HFFc6 (cell line): Measurements from ENCODE around the gene CLSTN1. TPM values are rescaled to one million over a fixed set of nuclear protein-coding genes. Genes with fewer than 3 reads are reported as not detected.

Experiments used
- DNase-seq: peaks from one replicate; pipeline ENCODE4 v3.0.0-alpha.2; 2018
- H3K27ac Mint-ChIP-seq: 2 replicates; pipeline ENCODE4 v1.8.0; 2020; ENCODE audit warnings: mild to moderate bottlenecking, mixed read lengths
- H3K27me3 Mint-ChIP-seq: 2 replicates; pipeline ENCODE4 v1.8.0; 2021; ENCODE audit warnings: mild to moderate bottlenecking, moderate library complexity, mixed read lengths; ENCODE audit not compliant: insufficient read depth
- H3K36me3 Mint-ChIP-seq: 2 replicates; pipeline ENCODE4 v1.8.0; 2021; ENCODE audit warnings: low read depth, mixed read lengths
- H3K4me1 Mint-ChIP-seq: 2 replicates; pipeline ENCODE4 v1.8.0; 2020; ENCODE audit warnings: low read depth, mixed read lengths
- H3K4me3 Mint-ChIP-seq: 2 replicates; pipeline ENCODE4 v1.8.0; 2020; ENCODE audit warnings: mild to moderate bottlenecking, moderate library complexity, mixed read lengths
- H3K9me3 Mint-ChIP-seq: 2 replicates; pipeline ENCODE4 v1.8.0; 2020; ENCODE audit warnings: mild to moderate bottlenecking, mixed read lengths
- CTCF ChIP-seq: fragments of 200-600 bp; sonication (generic); IDR thresholded peaks from 2 replicates; pipeline ENCODE4 v1.5.0; 2021; ENCODE audit warnings: antibody characterized with exemption, mild to moderate bottlenecking
- total RNA-seq, 6 experiments: library from RNA; stranded (reverse); fragmentation: NEBNext Ultra II Directional; extraction: Animal tissue kit (Norgen Biotek cat#: 25700); gene quantifications; 2 replicates in 1 of 6; 3 replicates in 5 of 6; pipeline ENCODE4 v1.2.3, GENCODE V29; 2021

Gene CLSTN1
- total RNA-seq, 6 experiments from 2014 or later, result 128 to 151 (median 137) TPM

DNA sequence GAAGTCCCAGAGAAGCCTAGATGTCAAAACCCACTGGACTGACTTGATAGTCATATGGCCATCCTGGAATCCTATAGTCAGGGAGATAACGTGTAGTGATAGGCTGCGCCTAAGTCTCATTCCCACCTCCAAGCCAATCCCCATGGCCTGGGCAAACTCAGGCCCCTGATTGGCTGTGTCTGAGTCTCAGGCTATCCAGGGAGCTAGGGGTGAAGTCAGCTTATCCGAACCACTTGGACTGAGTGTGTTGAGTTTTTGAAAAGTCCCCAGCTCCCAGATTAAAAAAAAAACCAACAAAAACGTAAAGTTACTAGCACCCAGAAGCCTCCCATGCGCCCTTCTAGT, 120.6 kb downstream of the CLSTN1 start:
- H3K27ac Mint-ChIP-seq, result no peak overlapping the region
- no peaks in the 10 kb centered on the region; the same call in 1 of the 2 replicates for H3K9me3 Mint-ChIP-seq
- no peak for DNase-seq
- H3K4me1 Mint-ChIP-seq, result peaks cover 68% of the 10 kb centered on the region
- no peak for TF ChIP-seq CTCF
- H3K4me3 Mint-ChIP-seq, result no peak overlapping the region
- H3K36me3 Mint-ChIP-seq, result peaks cover 9% of the 10 kb centered on the region
- H3K27me3 Mint-ChIP-seq, result no peaks in the 10 kb centered on the region; the same call in 1 of the 2 replicates

DNA sequence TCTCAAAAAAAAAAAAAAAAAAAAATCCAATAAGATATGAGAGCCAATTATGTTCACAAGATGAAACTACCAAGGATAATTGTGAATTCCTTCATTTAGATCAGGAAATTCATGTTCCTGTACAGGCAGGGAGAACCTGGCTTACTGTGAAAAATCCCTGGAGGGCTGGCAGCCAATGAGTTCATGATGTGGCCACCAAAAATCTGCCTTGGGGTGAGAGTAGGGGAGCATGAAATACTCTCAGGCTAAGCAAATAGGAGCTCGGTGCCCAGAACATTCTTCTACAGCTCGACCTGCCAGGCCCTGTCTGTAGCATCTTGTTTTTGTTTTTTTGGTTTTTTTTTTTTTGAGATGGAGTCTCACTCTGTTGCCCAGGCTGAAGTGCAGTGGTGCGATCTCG, 122.1 kb downstream of the CLSTN1 start:
- H3K27me3 Mint-ChIP-seq, result no peaks in the 10 kb centered on the region; the same call in 1 of the 2 replicates
- DNase-seq, result peak; percentile 39
- H3K4me3 Mint-ChIP-seq, result no peak overlapping the region
- H3K4me1 Mint-ChIP-seq, result peaks cover 68% of the 10 kb centered on the region
- H3K36me3 Mint-ChIP-seq, result peaks cover 9% of the 10 kb centered on the region
- peak overlapping the region; percentile 96; the same call in 1 of the 2 replicates for H3K27ac Mint-ChIP-seq
- no peaks in the 10 kb centered on the region; the same call in 1 of the 2 replicates for H3K9me3 Mint-ChIP-seq
- no peak for TF ChIP-seq CTCF

GRCh38 chr1:9700340-9700739, 123.4 kb downstream of the CLSTN1 start:
- 0 out of 2 replicates have a peak, but pooled peaks have one; percentile 12 for TF ChIP-seq CTCF
- Mint-ChIP-seq H3K27me3 (no peaks in the 10 kb centered on the region; the same call in 1 of the 2 replicates), H3K9me3 (no peaks in the 10 kb centered on the region; the same call in 1 of the 2 replicates), H3K4me3 (peak overlapping the region; percentile 80), H3K27ac (peak overlapping the region; percentile 96), H3K36me3 (peaks cover 9% of the 10 kb centered on the region), H3K4me1 (peaks cover 55% of the 10 kb centered on the region)
- peak; percentile 90 for DNase-seq

DNA sequence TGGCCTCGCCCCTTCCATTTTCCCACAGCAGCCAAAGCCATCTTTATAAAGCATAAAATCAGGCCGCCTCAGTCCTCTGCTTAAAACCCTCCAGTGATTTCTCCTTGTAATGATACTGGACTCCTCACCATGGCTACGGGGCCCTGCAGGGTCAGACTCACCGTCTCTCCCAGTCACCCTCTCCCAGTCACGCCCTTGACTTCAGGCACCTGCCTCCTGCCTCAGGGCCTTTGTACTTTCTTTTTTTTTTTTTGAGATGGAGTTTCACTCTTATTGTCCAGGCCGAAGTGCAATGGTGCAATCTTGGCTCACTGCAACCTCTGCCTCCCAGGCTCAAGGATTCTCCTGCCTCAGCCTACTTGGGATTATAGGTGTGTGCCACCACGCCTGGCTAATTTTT, 124.4 kb downstream of the CLSTN1 start:
- TF ChIP-seq CTCF, result no peak
- H3K27me3 Mint-ChIP-seq, result no peaks in the 10 kb centered on the region; the same call in 1 of the 2 replicates
- H3K9me3 Mint-ChIP-seq, result no peaks in the 10 kb centered on the region; the same call in 1 of the 2 replicates
- H3K4me3 Mint-ChIP-seq, result no peak overlapping the region
- peaks cover 47% of the 10 kb centered on the region for H3K4me1 Mint-ChIP-seq
- peak overlapping the region; percentile 96; the same call in 1 of the 2 replicates for H3K27ac Mint-ChIP-seq
- DNase-seq, result no peak
- H3K36me3 Mint-ChIP-seq, result peaks cover 9% of the 10 kb centered on the region

DNA sequence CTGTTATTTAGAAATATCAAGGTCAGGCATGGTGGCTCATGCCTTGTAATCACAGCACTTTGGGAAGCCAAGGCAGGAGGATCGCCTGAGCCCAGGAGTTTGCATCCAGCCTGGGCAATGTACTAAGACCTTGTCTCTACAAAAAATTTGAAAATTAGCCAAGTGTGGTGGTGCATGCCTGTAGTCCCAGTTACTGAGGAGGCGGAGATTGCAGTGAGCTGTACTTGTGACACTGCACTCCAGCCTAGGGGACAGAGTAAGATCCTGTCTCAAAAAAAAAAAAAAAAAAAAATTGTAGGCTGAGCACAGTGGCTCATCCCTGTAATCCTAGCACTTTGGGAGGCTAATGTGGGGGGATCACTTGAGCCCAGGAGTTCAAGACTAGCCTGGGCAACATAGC, 127.0 kb downstream of the CLSTN1 start:
- peaks cover 37% of the 10 kb centered on the region for H3K4me1 Mint-ChIP-seq
- H3K36me3 Mint-ChIP-seq, result no peaks in the 10 kb centered on the region
- no peak for DNase-seq
- no peak for TF ChIP-seq CTCF
- no peaks in the 10 kb centered on the region for H3K9me3 Mint-ChIP-seq
- H3K4me3 Mint-ChIP-seq, result no peak overlapping the region
- H3K27me3 Mint-ChIP-seq, result no peaks in the 10 kb centered on the region; the same call in 1 of the 2 replicates
- no peak overlapping the region for H3K27ac Mint-ChIP-seq

DNA sequence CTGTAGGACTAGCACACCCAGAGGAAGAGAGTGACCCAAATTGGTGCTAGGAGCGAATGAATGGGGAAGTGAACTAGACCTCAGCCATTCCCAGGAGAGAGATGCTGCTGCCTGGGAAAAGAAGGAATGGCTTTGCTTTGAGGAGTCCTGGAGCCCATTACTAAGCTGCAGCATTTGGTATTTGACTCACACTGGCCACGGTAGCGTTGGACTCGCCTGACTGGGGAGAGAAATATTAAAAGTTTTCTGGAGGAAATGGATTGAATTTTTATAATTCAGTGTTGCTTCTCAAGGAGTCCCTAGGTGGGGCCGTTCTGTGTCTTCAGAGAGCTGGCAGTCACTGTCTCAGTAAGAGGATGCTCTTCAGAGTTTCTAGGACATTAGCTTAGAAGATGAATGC, 132.1 kb downstream of the CLSTN1 start:
- H3K27me3 Mint-ChIP-seq, result peaks cover 3% of the 10 kb centered on the region; the same call in 1 of the 2 replicates
- TF ChIP-seq CTCF, result peak; percentile 35; the same call in 1 of the 2 replicates
- DNase-seq, result peak; percentile 7
- peaks cover 42% of the 10 kb centered on the region for H3K4me1 Mint-ChIP-seq
- H3K9me3 Mint-ChIP-seq, result no peaks in the 10 kb centered on the region
- H3K27ac Mint-ChIP-seq, result peak overlapping the region; percentile 85
- peak overlapping the region; percentile 93 for H3K4me3 Mint-ChIP-seq
- no peaks in the 10 kb centered on the region for H3K36me3 Mint-ChIP-seq
